H9 (cell line): ENCODE measurements around the gene CCR9. TPM values are rescaled to one million over a fixed set of nuclear protein-coding genes. Genes with fewer than 3 reads are reported as not detected.

Experiments
- DNase-seq: peaks from one replicate; pipeline ENCODE4 v3.0.0-alpha.2; 2017
- H2AFZ ChIP-seq: one replicate; pipeline ENCODE4 v1.6.1; 2013; ENCODE audit warnings: mild to moderate bottlenecking, low read length, control low read depth, moderate library complexity
- H2AK5ac ChIP-seq: 2 replicates; pipeline ENCODE4 v1.6.1; 2013; ENCODE audit warnings: low read length, control low read depth, mixed read lengths; ENCODE audit not compliant: insufficient read length
- H2BK120ac ChIP-seq: one replicate; pipeline ENCODE4 v1.6.1; 2013; ENCODE audit warnings: low read depth, mild to moderate bottlenecking, low read length, control low read depth, inconsistent platforms; ENCODE audit not compliant: poor library complexity, severe bottlenecking
- H2BK12ac ChIP-seq: 2 replicates; pipeline ENCODE4 v1.6.1; 2013; ENCODE audit warnings: low read length, control low read depth, mixed read lengths, low read depth; ENCODE audit not compliant: insufficient read length
- H2BK15ac ChIP-seq: 2 replicates; pipeline ENCODE4 v1.6.1; 2013; ENCODE audit warnings: low read depth, low read length, control low read depth
- H2BK20ac ChIP-seq: one replicate; pipeline ENCODE4 v1.6.1; 2013; ENCODE audit warnings: low read depth, mild to moderate bottlenecking, low read length, control low read depth, inconsistent platforms; ENCODE audit not compliant: poor library complexity, severe bottlenecking
- H2BK5ac ChIP-seq: 2 replicates; pipeline ENCODE4 v1.6.1; 2013; ENCODE audit warnings: low read length, control low read depth, mixed read lengths; ENCODE audit not compliant: insufficient read length
- H3K14ac ChIP-seq: 2 replicates; pipeline ENCODE4 v1.6.1; 2013; ENCODE audit warnings: low read length, control low read depth; ENCODE audit not compliant: insufficient read depth
- H3K18ac ChIP-seq: 2 replicates; pipeline ENCODE4 v1.6.1; 2013; ENCODE audit warnings: low read depth, mild to moderate bottlenecking, mixed read lengths, low read length, control low read depth; ENCODE audit not compliant: insufficient read length
- H3K23ac ChIP-seq: 2 replicates; pipeline ENCODE4 v1.6.1; 2013; ENCODE audit warnings: low read length, control low read depth, mixed read lengths, low read depth; ENCODE audit not compliant: insufficient read length
- H3K23me2 ChIP-seq: 2 replicates; pipeline ENCODE4 v1.6.1; 2013; ENCODE audit warnings: low read depth, mild to moderate bottlenecking, mixed read lengths, low read length, control low read depth; ENCODE audit not compliant: insufficient read length, poor library complexity, severe bottlenecking
- H3K27ac ChIP-seq: 2 replicates; pipeline ENCODE4 v1.5.1; 2013; ENCODE audit warnings: low read length, control low read depth, mixed read lengths, low read depth; ENCODE audit not compliant: insufficient read length
- H3K27me3 ChIP-seq: 2 replicates; pipeline ENCODE4 v1.6.1; 2013; ENCODE audit warnings: low read length, control low read depth, inconsistent platforms; ENCODE audit not compliant: insufficient read depth
- H3K4ac ChIP-seq: 2 replicates; pipeline ENCODE4 v1.6.1; 2013; ENCODE audit warnings: low read depth, mild to moderate bottlenecking, control low read depth, inconsistent platforms, low read length, moderate library complexity
- H3K4me1 ChIP-seq: 2 replicates; pipeline ENCODE4 v1.6.1; 2013; ENCODE audit warnings: low read length, control low read depth, inconsistent platforms; ENCODE audit not compliant: insufficient read depth
- H3K4me2 ChIP-seq: 2 replicates; pipeline ENCODE4 v1.6.1; 2013; ENCODE audit warnings: low read length, control low read depth, mixed read lengths; ENCODE audit not compliant: insufficient read length, insufficient read depth
- H3K56ac ChIP-seq: 2 replicates; pipeline ENCODE4 v1.6.1; 2013; ENCODE audit warnings: low read depth, mild to moderate bottlenecking, mixed read lengths, low read length, control low read depth; ENCODE audit not compliant: insufficient read length
- H3K79me1 ChIP-seq: 2 replicates; pipeline ENCODE4 v1.6.1; 2013; ENCODE audit warnings: low read depth, mild to moderate bottlenecking, moderate library complexity, low read length, control low read depth, inconsistent platforms; ENCODE audit not compliant: insufficient read depth, poor library complexity, severe bottlenecking
- H3K79me2 ChIP-seq: 2 replicates; pipeline ENCODE4 v1.6.1; 2013; ENCODE audit warnings: low read length, control low read depth, inconsistent platforms; ENCODE audit not compliant: insufficient read depth
- H3K9ac ChIP-seq: 2 replicates; pipeline ENCODE4 v1.6.1; 2013; ENCODE audit warnings: low read length, control low read depth, mixed read lengths; ENCODE audit not compliant: insufficient read length; ENCODE audit errors: extremely low read depth
- H3K9me3 ChIP-seq: one replicate; pipeline ENCODE4 v1.6.1; 2013; ENCODE audit warnings: low read depth, low read length, inconsistent platforms; ENCODE audit not compliant: control insufficient read depth
- H3T11ph ChIP-seq: one replicate; pipeline ENCODE4 v1.6.1; 2013; ENCODE audit warnings: mild to moderate bottlenecking, low read length, control low read depth, inconsistent platforms
- H4K20me1 ChIP-seq: one replicate; pipeline ENCODE4 v1.6.1; 2013; ENCODE audit not compliant: control insufficient read depth, insufficient read length, insufficient read depth
- H4K5ac ChIP-seq: 2 replicates; pipeline ENCODE4 v1.6.1; 2013; ENCODE audit warnings: low read depth, mild to moderate bottlenecking, mixed read lengths, low read length, control low read depth; ENCODE audit not compliant: insufficient read length
- H4K8ac ChIP-seq: replicated peaks from 2 replicates; pipeline ENCODE4 v1.6.1; 2013; ENCODE audit warnings: low read length, control low read depth, mixed read lengths, low read depth; ENCODE audit not compliant: insufficient read length
- H4K91ac ChIP-seq: 2 replicates; pipeline ENCODE4 v1.6.1; 2013; ENCODE audit warnings: low read depth, mild to moderate bottlenecking, moderate library complexity, mixed read lengths, low read length, control low read depth; ENCODE audit not compliant: insufficient read length
- H3K27ac Mint-ChIP-seq, 3 experiments: 2 replicates in 2 of 3; 3 replicates in 1 of 3; pipeline ENCODE4 v1.8.0; 2020 to 2021; ENCODE audit warnings: mixed read lengths in 3 of 3, mild to moderate bottlenecking in 1 of 3, moderate library complexity in 1 of 3
- H3K27me3 Mint-ChIP-seq: 2 replicates; pipeline ENCODE4 v1.8.0; 2021; ENCODE audit warnings: low read depth, mild to moderate bottlenecking, moderate library complexity, mixed read lengths
- H3K36me3 Mint-ChIP-seq, 3 experiments: 2 replicates in 2 of 3; 3 replicates in 1 of 3; pipeline ENCODE4 v1.8.0; 2020 to 2021; ENCODE audit warnings: low read depth in 3 of 3, mixed read lengths in 3 of 3; ENCODE audit not compliant: insufficient read depth in 1 of 3
- H3K4me1 Mint-ChIP-seq, 2 experiments: 2 replicates each; pipeline ENCODE4 v1.8.0; 2020; ENCODE audit warnings: mixed read lengths in 2 of 2
- H3K4me3 Mint-ChIP-seq, 2 experiments: 2 replicates in 1 of 2; 3 replicates in 1 of 2; pipeline ENCODE4 v1.8.0; 2020 to 2021; ENCODE audit warnings: mild to moderate bottlenecking in 2 of 2, mixed read lengths in 2 of 2, moderate library complexity in 1 of 2
- H3K9me3 Mint-ChIP-seq, 2 experiments: 2 replicates in 1 of 2; 3 replicates in 1 of 2; pipeline ENCODE4 v1.8.0; 2020; ENCODE audit warnings: mild to moderate bottlenecking in 2 of 2, mixed read lengths in 2 of 2, moderate library complexity in 1 of 2
- WGBS: extraction: QIAGEN DNeasy Blood & Tissue Kit; methylation state at CpG from one replicate; pipeline ENCODE4 v1.1.7; 2013; ENCODE audit warnings: missing lambda C conversion rate, low lambda C conversion rate, mixed read lengths; ENCODE audit not compliant: insufficient read length; ENCODE audit errors: extremely low coverage; 5-methylcytosine and 5-hydroxymethylcytosine counted together
- total RNA-seq: library from RNA; stranded (reverse); gene quantifications from 2 replicates; pipeline ENCODE4 v1.2.1, GENCODE V29; 2021
- TF ChIP-seq, protein P1 (sequence below): fragments of 200-600 bp; sonication (generic); conservative IDR thresholded peaks from 3 replicates; pipeline ENCODE4 v1.8.0; 2021; ENCODE audit warnings: antibody characterized with exemption, mild to moderate bottlenecking

Gene CCR9
- total RNA-seq, 1 experiment from 2014 or later, result not detected

DNA sequence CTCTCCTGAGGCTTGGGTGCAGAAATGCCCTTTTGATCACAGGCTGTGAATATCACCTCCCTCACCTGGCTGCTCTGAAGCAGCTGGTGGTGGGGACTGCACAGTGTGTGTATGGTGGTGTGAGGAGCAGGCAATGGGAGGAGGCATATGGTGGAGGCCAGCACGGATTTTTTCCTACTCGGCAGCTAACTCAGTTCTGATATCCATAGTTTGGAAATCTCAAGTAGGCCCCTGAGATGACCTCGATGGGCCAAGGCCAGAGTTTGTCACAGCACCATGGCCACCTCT is 35.6 kb downstream of the CCR9 start:
- Histone ChIP-seq H3K27ac (no peak overlapping the region), H4K20me1 (no peaks in the 10 kb centered on the region), H3T11ph (no peak overlapping the region), H3K18ac (no peak overlapping the region), H2AK5ac (no peak overlapping the region), H3K79me1 (no peaks in the 10 kb centered on the region), H3K4me1 (no peaks in the 10 kb centered on the region), H3K23me2 (no peaks in the 10 kb centered on the region), H3K27me3 (no peaks in the 10 kb centered on the region), H2BK20ac (no peak overlapping the region), H3K9ac (no peak overlapping the region), H2BK120ac (no peak overlapping the region), H4K5ac (no peak overlapping the region), H3K4ac (no peak overlapping the region), H2AFZ (no peak overlapping the region), H2BK15ac (no peak overlapping the region), H4K8ac (no peak overlapping the region), H3K4me2 (no peak overlapping the region), H3K56ac (no peak overlapping the region), H2BK12ac (no peak overlapping the region), H3K9me3 (no peaks in the 10 kb centered on the region), H2BK5ac (no peak overlapping the region), H4K91ac (no peak overlapping the region), H3K14ac (no peak overlapping the region), H3K23ac (no peak overlapping the region), H3K79me2 (no peaks in the 10 kb centered on the region)
- Mint-ChIP-seq H3K4me3 (no peak overlapping the region), H3K4me1 (peaks cover 0 to under 1% of the 10 kb centered on the region in 2 experiments; a peak in 1 of 4 replicates), H3K36me3 (peaks cover 2 to 49% (median 39%) of the 10 kb centered on the region in 3 experiments; a peak in 6 of 7 replicates), H3K9me3 (no peaks in the 10 kb centered on the region), H3K27ac (peak overlapping the region in 1 of 3 experiments; percentile 22; a peak in 2 of 7 replicates), H3K27me3 (no peaks in the 10 kb centered on the region)
- TF ChIP-seq, protein P1, sequence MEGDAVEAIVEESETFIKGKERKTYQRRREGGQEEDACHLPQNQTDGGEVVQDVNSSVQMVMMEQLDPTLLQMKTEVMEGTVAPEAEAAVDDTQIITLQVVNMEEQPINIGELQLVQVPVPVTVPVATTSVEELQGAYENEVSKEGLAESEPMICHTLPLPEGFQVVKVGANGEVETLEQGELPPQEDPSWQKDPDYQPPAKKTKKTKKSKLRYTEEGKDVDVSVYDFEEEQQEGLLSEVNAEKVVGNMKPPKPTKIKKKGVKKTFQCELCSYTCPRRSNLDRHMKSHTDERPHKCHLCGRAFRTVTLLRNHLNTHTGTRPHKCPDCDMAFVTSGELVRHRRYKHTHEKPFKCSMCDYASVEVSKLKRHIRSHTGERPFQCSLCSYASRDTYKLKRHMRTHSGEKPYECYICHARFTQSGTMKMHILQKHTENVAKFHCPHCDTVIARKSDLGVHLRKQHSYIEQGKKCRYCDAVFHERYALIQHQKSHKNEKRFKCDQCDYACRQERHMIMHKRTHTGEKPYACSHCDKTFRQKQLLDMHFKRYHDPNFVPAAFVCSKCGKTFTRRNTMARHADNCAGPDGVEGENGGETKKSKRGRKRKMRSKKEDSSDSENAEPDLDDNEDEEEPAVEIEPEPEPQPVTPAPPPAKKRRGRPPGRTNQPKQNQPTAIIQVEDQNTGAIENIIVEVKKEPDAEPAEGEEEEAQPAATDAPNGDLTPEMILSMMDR, result no peak
- no CpG with 5 or more reads among the region's 3 CpGs for WGBS
- no peak for DNase-seq
